GM12874 (cell line): ENCODE measurements around the gene TMEM40.

Experiments
- TF ChIP-seq, protein P1 (sequence below): IDR thresholded peaks from 2 replicates; pipeline ENCODE4 v1.5.1; 2011; ENCODE audit warnings: low read depth, mild to moderate bottlenecking, control low read depth, low read length, moderate library complexity; ENCODE audit not compliant: insufficient read depth

Gene TMEM40

DNA sequence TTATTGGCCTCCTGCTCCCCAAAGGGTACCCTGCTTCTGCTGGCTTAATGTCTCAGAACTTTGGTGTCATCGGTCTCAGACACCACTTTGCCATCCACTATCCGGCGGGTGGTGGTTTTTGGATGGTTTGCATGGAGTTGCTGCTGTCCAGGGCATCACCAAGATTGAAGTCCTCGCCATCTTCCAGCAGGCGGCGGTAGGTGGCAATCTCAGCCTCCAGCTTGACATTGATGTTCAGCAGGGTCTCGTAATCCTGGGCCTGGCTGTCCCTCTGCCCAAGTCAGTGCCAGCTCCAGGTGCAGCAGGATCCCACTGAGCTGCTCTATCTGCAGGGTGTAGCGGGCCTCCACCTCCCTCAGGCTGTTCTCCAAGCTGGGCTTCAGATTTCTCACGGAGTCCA is 28.3 kb upstream of the TMEM40 start:
- TF ChIP-seq, protein P1, sequence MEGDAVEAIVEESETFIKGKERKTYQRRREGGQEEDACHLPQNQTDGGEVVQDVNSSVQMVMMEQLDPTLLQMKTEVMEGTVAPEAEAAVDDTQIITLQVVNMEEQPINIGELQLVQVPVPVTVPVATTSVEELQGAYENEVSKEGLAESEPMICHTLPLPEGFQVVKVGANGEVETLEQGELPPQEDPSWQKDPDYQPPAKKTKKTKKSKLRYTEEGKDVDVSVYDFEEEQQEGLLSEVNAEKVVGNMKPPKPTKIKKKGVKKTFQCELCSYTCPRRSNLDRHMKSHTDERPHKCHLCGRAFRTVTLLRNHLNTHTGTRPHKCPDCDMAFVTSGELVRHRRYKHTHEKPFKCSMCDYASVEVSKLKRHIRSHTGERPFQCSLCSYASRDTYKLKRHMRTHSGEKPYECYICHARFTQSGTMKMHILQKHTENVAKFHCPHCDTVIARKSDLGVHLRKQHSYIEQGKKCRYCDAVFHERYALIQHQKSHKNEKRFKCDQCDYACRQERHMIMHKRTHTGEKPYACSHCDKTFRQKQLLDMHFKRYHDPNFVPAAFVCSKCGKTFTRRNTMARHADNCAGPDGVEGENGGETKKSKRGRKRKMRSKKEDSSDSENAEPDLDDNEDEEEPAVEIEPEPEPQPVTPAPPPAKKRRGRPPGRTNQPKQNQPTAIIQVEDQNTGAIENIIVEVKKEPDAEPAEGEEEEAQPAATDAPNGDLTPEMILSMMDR = peak; percentile 64

DNA sequence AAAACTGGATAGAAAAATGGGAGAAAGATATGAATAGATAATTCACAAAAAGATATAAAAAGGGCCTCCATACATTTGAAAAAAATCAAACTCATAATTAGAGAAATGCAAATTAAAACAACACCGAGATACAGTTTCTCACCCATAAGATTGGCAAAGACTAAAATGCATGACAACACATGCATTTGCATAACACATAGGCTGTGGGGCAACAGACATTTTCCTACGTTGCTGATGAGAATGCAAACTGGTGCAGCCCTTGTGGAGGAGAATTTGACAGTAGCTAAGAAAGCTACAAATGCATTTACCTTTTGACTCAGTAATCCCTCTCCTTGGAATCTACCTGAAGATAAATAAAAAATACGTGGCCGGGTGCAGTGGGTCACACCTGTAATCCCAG is 26.0 kb upstream of the TMEM40 start:
- TF ChIP-seq, protein P1 = no peak

DNA sequence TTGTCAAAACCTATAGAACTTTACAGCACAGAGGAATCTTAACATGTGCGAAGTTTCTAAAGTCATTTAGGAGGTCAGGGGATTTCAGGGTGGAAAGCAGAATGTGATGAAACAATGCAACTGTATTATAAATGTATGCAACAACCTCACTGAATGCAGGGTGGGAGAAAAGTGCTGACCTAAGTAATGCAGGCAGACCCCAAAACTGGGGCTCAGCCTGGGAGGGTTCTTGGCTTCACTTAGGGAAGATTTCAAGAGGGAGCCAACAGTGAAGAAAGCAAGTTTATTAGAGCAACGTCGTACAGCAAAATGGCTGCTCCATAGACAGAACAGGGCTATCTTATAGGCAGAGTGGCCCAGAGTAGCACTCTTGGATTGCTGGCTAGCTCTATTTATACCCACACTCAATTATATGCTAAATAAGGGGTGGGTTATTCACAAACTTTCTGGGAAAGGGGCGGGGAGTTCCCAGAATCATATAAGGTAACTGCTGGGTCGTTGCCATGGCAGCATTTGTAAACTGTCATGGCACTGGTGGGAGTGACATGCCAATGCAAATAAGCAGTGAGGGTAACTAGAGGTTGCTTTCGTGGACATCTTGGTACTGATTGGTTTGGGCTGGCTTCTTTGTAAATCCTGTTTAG is 23.2 kb upstream of the TMEM40 start:
- TF ChIP-seq, protein P1 = no peak

DNA sequence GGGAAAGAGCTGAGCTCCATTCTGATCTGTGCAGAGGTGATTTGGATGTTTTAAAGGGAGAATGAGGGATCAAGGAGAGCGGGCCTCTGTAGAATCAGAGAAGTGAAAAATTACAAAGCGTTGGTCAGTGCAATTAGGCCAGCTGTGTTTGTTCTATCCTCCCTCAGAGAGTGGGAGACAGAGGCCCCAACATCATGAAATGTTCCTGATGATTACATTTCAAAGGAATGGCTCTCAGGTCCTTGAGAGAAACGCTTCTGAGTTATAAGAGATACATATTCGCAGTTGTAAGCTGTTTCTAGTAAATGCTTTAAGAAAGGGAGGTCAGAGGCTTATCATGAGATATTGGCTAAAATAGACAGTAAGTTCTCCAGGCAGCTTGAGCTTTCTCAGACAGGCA is 21.7 kb upstream of the TMEM40 start:
- TF ChIP-seq, protein P1 = no peak

DNA sequence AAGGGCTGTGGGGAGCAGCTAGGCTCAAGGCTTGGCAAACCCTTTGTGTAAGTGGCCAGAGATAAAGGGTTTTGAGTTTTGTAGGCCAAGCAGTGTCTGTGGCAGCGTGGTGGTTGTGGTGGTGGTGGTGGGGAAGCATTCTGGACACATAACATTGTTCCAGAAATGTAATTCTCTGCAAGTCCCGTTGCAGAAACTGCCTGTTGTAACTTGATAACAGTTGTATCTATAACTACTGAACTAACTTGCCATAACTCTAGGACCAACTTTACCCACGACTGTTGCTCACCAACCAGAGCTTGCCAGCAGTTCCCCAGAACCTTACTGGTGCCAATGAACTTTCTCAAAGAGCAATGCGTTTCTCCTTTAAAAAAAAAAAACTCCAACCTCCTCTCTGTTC is 18.1 kb upstream of the TMEM40 start:
- TF ChIP-seq, protein P1 = no peak

DNA sequence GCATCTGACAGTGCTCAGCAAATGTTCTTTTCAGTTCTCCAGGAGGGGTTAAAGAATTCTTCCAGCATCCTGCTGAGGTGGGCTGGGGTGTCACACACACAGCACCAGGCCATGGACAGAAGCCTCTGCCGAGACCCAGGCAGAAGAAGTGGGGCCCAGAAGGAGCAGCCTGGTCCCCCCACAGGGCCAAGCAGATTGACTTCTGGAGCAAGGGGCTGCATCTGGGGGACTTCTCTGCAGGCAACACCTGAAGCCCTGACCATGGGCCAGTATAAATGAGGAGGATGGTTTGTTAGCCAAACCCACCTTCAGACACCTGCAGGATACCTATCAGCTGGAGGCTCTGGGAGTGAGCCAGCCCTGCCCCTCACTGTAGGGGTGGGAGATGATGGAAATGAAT is 16.2 kb upstream of the TMEM40 start:
- TF ChIP-seq, protein P1 = no peak

DNA sequence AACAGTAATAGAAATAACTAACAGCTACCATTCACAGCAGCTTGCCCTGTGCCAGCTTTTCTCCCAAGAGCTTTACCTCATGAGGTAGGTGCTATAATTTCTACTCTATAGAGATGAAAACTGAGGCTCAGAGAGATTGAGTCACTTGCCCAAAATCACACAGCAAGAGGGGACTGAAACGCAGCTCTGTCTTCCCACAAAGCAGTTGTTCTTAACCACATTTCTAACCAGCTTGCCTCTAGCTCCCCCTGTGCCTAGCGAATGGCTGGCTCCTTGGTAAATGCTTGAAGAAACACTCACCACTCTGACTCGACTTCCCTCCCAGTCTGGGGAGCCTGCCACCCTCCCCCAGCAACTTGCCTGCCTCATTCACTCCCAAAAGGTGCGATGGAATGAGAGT is 15.6 kb upstream of the TMEM40 start:
- TF ChIP-seq, protein P1 = no peak
